Activated CD4-positive, alpha-beta T cell treated with anti-CD3 and anti-CD28 coated beads, Interleukin-2, amount 50 U/mL, for 16 hours (primary cell): Measurements from ENCODE around the gene ANXA9.

ENCODE experiments used
- DNase-seq: peaks from one replicate; pipeline ENCODE4 v3.0.0-alpha.2; 2020

Gene ANXA9, protein sequence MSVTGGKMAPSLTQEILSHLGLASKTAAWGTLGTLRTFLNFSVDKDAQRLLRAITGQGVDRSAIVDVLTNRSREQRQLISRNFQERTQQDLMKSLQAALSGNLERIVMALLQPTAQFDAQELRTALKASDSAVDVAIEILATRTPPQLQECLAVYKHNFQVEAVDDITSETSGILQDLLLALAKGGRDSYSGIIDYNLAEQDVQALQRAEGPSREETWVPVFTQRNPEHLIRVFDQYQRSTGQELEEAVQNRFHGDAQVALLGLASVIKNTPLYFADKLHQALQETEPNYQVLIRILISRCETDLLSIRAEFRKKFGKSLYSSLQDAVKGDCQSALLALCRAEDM

GRCh38 chr1:150981805-150982712 lies at the start of gene ANXA9:
ANXA9 (plus strand) TSS chr1:150982292; CDS start chr1:150983106, 814 bp downstream.
- DNase-seq, result no peak

DNA sequence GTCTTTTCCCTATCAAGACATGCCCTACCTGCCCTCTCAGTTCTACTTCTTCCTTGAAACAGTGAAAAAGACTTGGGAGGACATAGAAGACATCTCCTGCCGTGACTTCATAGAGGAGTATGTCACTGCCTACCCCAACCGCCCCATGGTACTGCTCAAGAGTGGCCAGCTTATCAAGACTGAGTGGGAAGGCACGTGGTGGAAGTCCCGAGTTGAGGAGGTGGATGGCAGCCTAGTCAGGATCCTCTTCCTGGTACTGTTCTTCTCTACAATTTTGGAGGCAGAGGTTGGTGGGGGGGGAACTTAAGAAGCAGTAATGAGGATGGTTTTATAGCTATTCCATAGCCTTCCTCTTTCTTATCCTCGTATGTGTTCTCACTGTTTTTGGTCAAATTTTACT lies 37.2 kb upstream of the ANXA9 start:
- no peak for DNase-seq

DNA sequence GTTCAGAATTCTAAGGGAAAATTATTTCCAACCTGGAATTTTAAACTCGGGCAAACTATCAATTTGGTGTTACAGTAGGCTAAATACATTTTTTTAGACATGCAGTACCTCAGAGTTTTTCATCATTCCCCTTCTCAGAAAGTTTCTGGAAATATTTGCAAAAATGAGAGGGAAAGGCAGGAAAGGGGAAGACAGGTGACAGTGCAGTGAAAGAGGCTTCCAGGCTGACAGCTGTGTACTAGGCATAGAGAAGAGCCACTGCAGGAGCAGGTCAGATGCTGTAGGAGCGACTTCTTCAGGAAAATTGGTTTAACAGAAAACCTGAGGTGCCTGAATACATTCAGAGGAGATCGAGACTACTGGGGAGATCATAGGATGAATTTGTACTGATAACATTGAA lies 27.4 kb upstream of the ANXA9 start:
- no peak for DNase-seq

GRCh38 chr1:150955280-150955679 lies 26.8 kb upstream of the ANXA9 start:
- no peak for DNase-seq

DNA sequence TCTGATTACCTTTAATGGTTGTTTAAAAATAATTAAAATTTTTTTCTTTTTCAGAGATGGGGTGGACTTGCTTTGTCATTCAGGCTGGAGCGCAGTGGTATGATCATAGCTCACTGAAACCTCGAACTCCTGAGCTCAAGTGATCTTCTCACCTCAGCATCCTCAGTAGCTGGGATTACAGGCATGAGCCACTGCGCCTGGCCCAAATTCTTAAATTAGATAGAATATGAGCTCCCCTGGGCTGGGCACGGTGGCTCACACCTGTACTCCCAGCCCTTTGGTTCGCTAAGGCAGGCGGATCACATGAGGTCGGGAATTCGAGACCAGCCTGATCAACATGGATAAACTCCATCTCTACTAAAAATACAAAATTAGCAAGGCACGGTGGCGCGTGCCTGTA lies 24.4 kb upstream of the ANXA9 start:
- no peak for DNase-seq

- no peak for DNase-seq
Measured at GRCh38 chr1:150960646-150961045, 21.4 kb upstream of the ANXA9 start.

- no peak for DNase-seq
Measured at GRCh38 chr1:150961756-150962155, 20.3 kb upstream of the ANXA9 start.

DNA sequence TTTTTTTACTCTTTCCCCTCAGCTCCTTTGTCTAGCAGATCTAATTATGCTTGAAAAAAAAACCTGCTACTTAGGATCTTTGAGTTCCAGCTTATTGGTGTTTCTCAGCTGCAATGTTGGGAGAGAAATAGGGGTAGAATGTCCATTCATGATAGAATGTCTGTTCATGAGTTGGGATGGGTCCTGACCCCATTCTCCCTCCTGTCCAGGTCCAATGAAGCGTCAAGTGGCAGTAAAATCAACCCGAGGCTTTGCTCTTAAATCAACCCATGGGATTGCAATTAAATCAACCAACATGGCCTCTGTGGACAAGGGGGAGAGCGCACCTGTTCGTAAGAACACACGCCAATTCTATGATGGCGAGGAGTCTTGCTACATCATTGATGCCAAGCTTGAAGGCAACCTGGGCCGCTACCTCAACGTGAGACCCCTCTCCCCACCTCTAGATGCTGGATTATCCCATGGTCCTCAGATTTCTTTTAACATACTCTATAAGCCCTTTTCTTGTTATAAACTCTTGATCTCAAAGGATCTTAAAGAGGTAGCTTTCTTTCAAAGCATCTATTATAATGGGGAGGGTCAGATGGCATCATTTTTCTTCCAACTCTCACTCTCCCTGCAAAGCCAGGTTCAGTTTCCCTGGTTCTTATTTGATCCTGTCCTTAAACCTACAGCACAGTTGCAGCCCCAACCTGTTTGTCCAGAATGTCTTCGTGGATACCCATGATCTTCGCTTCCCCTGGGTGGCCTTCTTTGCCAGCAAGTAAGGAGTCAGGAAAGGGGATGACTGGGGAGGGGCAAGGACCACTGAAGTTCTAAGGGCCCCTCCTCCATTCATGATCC lies 18.6 kb upstream of the ANXA9 start:
- DNase-seq, result no peak

DNA sequence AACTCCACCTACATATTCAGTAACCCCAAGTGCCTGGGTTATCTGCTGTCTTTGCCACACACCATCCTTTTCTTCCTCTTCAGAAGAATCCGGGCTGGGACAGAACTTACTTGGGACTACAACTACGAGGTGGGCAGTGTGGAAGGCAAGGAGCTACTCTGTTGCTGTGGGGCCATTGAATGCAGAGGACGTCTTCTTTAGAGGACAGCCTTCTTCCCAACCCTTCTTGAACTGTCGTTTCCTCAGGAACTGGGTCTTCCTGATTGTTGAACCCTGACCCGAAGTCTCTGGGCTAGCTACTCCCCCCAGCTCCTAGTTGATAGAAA lies 18.0 kb upstream of the ANXA9 start:
- DNase-seq, result no peak

DNA sequence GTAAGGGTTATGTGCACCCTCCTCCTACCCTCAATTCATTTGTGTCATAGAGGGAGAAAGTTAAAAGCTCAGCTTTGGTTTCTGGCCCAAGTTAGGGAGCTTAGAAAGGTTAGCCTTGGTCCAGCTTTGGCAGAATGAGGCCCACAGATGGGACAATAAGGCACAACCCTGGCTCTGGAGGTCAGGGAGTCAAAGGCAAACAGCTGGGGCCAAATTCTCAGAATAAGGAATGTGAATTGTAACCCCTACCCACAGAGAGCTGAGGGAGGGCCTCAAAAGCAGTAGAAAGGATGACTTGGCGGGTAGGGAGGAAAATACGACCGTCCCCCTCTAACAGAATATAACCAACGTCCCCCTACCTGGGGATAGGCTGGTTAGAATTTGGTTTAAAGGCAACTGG lies 16.5 kb upstream of the ANXA9 start:
- DNase-seq, result no peak

- no peak for DNase-seq
Measured at GRCh38 chr1:150966011-150966410, 16.1 kb upstream of the ANXA9 start.

DNA sequence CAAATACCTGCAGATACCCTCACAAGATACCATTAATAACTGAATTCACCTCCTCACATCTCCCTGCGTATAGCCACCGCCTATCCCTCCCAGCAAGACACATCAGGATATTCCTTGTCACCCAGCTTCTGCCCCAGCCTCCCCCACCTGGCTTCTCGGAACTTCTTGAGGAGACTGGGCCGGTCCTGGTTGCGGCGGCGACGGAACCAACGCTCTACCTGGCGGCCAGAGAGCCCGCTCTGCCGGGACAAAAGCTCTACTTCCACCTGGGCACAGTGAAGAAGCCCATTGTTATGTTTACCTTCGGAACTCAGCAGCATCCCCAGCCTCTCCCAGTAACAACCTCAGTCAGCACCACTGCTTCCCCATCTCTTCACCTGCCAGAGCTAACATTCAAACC lies 14.2 kb upstream of the ANXA9 start:
- DNase-seq, result no peak

GRCh38 chr1:150968491-150968890 lies 13.6 kb upstream of the ANXA9 start:
- DNase-seq, result no peak

DNA sequence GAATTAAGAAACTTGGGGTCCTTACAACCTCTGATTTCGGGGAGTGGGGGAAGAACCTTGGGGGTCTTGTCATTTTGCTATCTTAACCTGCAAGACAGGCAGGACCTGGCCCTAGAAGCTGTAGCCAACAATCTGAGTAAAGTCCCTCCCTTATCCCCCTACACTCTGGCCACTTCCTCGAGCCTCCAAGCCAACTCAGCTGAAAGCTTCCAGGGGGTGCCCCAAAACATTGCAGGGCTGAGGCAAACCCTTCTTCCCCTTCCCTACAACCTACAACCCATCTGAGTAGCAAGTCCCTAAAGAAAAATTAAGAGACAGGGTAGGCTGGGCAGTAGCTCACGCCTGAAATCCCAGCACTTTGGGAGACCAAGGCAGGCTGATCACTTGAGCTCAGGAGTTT lies 12.5 kb upstream of the ANXA9 start:
- DNase-seq, result no peak

- DNase-seq, result no peak
Measured at GRCh38 chr1:150970808-150971582, 11.1 kb upstream of the ANXA9 start.

GRCh38 chr1:150971583-150972416 lies 10.3 kb upstream of the ANXA9 start:
- DNase-seq, result no peak

DNA sequence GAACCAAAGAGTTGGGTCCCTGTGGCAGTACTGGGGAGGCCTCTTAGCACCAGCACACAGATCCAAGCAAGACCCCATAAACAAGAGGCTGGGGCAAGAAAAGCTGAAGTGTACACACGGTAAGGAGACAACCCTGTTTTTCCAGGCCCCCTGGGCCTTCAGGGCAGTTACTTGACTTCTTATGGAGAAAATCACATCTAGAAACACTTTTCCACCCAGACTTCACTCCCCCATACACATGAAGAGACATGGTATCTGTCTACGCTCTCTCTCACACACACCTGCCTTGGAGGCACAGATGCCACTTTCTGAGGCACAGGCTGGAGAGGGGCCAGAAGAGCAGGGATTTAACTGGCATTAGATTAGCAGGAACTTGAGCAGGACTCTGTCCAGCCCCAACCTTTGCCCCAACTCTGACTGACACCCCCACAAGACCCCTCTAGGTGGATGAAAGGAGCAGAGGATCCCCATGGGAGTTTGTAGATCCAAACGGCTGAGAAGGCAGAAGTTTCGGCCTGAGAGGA lies 9.6 kb upstream of the ANXA9 start:
- DNase-seq, result no peak

- no peak for DNase-seq
Measured at GRCh38 chr1:150973258-150973835, 8.7 kb upstream of the ANXA9 start.

DNA sequence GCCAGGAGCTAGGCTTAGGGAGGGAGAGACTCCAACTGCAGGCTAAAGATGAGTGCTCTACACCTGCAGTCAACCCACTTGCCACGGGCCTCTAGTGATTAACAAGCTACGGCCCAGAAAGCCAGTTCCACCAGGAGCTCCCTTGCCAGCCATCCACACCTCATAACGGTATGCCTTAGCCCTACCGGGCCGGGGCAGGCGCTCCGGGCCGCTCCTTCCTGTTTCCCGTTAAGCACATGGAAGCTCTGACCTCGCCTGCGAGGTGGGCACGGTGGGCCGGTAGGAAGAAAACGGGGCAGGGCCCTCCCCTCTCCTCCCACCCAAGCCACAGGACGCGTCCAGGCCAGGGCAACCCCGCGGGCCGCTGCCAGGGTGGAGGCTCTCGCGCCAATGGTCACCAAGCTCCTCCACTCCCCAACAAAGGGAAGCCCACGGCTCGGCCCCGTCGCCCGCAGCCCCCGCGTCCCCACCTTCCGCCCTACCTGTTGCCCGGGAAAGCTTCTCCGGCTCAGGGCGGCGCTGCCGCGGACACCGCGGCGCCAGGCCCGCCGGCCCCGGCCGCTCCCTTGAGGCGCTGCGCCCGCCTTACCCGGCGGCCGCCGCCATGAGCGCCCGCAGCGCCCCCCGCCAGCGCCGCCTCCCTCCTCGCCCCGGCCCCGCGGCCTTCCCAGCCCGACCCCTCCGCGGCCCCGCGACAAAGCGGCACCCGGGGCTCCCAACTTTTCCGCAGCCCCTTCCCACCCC lies 8.1 kb upstream of the ANXA9 start:
- DNase-seq, result peak; percentile 54
